Right forelimb (tissue), 1 donor: ENCODE measurements around the gene INPP5D.
A peak's percentile ranks its signal among the peaks of the same experiment; 100 is the strongest.
"Not testable (repeated sequence)": the region's sequence is repeated elsewhere in the genome, so short reads cannot be mapped to it uniquely, and the experiment has no call there.

Experiments used
- DNase-seq: peaks from one replicate; pipeline ENCODE4 v3.0.0-alpha.2; 2018

The INPP5D gene

GRCh38 chr2:233032551-233033320 is 27.4 kb upstream of the INPP5D start, which contains the start of gene NEU2:
TSS of gene NEU2 (plus strand) at chr2:233032672. CDS start at chr2:233032672, 0 bp downstream.
- DNase-seq: no peak

GRCh38 chr2:233033672-233034071 is 26.5 kb upstream of the INPP5D start:
- DNase-seq: no peak

- no peak for DNase-seq
Measured at GRCh38 chr2:233034091-233034882, 25.9 kb upstream of the INPP5D start.

- no peak for DNase-seq
Measured at GRCh38 chr2:233035426-233036161, 24.5 kb upstream of the INPP5D start.

- DNase-seq: no peak
Measured at GRCh38 chr2:233036162-233036838, 23.8 kb upstream of the INPP5D start.

- no peak for DNase-seq
Measured at GRCh38 chr2:233037078-233037477, 23.1 kb upstream of the INPP5D start.

GRCh38 chr2:233039212-233039845 is 20.8 kb upstream of the INPP5D start:
- no peak for DNase-seq

- no peak for DNase-seq
Measured at GRCh38 chr2:233039846-233040530, 20.2 kb upstream of the INPP5D start.

- no peak for DNase-seq
Measured at GRCh38 chr2:233040571-233040970, 19.6 kb upstream of the INPP5D start.

- no peak for DNase-seq
Measured at GRCh38 chr2:233041722-233042323, 18.3 kb upstream of the INPP5D start.

GRCh38 chr2:233042549-233042948 is 17.6 kb upstream of the INPP5D start:
- no peak for DNase-seq

GRCh38 chr2:233044974-233045605 is 15.1 kb upstream of the INPP5D start:
- DNase-seq: no peak

GRCh38 chr2:233047206-233047605 is 12.9 kb upstream of the INPP5D start:
- no peak for DNase-seq

GRCh38 chr2:233047667-233048066 is 12.5 kb upstream of the INPP5D start:
- no peak for DNase-seq

GRCh38 chr2:233048569-233049193 is 11.5 kb upstream of the INPP5D start:
- no peak for DNase-seq

GRCh38 chr2:233049194-233049761 is 10.9 kb upstream of the INPP5D start:
- no peak for DNase-seq

GRCh38 chr2:233051241-233052149 is 8.6 kb upstream of the INPP5D start:
- DNase-seq: peak; percentile 74

GRCh38 chr2:233052517-233052916 is 7.6 kb upstream of the INPP5D start:
- not testable (repeated sequence) for DNase-seq
